ENCODE measurements around the gene CXCL17.

CXCL17 gene

GRCh38 chr19:42423462-42424344, 19.0 kb downstream of the CXCL17 start:
- DNase-seq, result peak; percentile 36 to 91 (median 84)

- peak in 7 of 14 donors; percentile 74 to 88 (median 76) for DNase-seq
Measured at GRCh38 chr19:42422901-42423461, 19.8 kb downstream of the CXCL17 start.

DNA sequence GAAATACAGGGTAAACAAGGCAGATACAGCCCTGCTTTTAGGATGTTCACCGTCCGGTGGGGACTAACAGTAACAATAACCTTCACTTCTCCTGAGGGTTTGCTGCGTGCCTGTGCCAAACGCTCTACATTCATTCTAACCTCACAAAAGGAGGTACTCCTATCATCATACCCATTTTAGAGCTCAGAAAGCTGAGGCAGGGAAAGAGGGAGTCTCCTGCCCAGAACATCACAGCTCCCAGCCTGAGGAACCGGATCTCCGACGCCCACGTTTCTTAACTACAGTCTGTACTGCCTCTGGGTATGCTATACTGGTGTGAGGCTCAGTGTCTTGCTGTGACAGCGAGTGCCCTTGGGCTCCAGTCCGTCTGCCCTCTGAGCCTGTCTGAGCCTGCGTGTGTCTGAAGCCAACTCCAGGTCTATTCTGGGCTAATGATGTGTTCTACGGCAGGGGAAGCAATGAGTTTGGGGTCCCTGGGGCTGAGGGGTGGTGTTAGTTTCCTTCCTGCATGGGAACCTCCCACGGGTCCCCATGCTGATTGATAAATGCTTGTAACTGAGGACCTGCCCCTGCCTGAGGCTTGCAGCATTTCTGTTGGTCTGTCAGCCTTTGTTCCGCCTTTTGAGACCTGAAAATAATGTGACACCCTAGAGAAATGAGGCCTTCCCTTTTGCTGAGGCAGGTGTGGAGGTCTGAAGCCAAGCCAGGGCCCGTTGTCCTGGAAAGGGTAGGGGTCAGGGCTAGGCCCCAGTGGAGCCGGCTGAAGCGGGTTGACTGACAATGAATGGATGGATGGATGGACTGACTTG, 20.4 kb downstream of the CXCL17 start:
- no peak for DNase-seq

GRCh38 chr19:42421591-42422031, 21.1 kb downstream of the CXCL17 start:
- DNase-seq, result no peak

- no peak for DNase-seq
Measured at GRCh38 chr19:42421101-42421500, 21.6 kb downstream of the CXCL17 start.

DNA sequence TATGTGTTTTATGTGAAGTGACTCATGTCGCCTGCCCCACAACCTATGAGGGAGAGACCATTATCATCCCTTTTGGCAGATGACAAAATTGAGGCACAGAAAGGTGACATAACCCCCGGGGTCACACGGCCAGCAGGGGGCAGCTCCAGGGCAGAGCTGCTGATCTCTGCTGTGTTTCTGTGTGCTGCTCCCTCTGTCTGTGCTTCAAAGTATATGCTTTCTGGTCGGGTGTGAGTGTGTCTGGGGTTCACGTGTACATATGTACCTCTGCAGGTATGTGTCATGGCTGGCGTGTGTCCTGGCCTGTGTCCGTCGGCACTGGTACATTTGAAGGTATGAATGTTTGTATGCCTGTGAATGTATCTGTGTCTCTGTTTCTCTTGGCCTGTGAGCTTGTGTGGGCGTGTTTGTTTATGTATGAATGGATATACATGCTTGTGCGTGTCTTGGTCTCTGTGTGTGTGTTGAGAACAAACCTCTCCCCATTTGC, 22.6 kb downstream of the CXCL17 start:
- peak in 1 of 14 donors; percentile 23 for DNase-seq

- DNase-seq, result no peak
Measured at GRCh38 chr19:42419309-42419708, 23.4 kb downstream of the CXCL17 start.

DNA sequence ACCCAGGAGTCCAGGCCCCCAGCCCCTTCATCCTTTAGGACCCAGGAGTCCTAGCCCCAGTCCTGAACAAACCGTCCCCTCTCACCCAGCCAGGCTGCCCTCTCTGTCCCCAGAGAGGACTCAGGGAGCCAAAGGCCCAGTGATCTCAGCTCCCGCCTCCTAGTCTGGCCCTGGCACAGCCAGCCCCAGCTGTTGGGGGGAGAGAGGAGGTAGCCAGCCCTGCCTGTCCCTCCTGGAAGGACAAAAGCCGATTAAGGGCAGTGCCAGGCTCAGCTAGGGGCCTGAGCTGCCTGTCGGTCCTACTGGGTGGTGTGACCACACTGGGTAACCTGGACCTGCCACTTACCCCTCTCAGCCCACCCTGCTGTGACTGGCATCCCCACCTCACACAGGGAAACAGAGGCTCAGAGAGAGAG, 30.1 kb downstream of the CXCL17 start:
- DNase-seq, result peak in 12 of 14 donors; percentile 45 to 90 (median 74)

DNA sequence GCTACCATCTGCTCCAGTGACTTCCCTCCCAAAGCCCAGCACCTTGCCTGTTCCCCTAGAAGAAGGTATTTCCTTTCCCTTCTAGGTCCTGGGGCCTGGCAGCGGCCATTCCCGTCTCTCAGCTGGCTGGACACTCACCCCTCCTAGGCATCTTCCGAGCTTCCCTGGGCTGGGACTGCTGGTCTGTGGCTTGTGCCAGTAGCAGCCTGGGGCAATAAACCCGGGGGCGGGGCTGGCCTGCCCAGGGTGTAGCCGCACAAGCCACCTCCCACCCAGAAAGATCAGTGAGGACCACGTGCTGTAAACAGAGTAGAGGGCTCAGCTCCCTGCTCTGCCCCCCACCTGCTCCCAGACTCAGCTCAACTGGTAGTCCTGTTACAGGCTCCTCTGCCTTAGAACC, 30.5 kb downstream of the CXCL17 start:
- peak in 12 of 14 donors; percentile 45 to 90 (median 72) for DNase-seq

- DNase-seq, result no peak
Measured at GRCh38 chr19:42411581-42412178, 31.1 kb downstream of the CXCL17 start.

- no peak for DNase-seq
Measured at GRCh38 chr19:42410371-42410770, 32.4 kb downstream of the CXCL17 start.

DNA sequence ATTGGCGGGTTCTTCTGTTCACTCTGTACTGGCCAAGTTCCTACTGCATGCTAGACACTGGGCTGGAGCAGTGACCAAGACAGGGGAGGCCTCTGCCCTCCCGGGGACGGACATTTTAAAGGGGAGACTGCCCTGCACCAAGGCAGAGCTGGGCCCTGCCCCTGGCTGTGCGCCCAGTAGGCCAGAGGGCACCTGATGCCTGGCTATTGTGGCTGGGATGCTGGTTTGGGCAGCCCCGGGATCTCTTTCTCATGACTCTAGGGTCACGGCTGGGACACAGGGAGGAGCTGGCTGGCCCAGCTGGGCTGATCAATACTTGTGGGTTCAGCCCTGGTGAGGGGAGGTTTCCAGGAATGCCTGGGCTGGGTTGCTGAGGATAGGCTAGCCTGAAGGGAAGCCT, 33.3 kb downstream of the CXCL17 start:
- DNase-seq, result peak in 3 of 14 donors; percentile 13 to 41 (median 31)

DNA sequence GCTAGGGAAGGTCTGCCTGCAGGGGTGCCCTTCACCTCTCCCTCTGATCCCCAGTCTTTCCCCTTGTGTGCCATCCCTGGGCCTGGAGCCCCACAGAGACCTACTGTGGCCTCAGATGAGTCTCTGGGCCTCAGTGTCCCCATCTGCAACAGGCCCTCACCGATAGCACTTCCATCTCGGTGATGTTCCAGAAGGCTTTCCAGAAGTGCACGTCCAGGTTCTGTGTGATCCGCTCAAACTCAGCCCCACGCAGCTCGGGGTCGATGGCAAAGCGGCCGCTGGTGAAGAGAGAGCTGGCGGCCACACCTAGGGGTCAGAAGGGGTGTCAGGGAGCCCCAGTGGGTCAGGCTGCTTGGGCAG, 35.0 kb downstream of the CXCL17 start:
- DNase-seq, result no peak

- no peak for DNase-seq
Measured at GRCh38 chr19:42407085-42407815, 35.5 kb downstream of the CXCL17 start.

- DNase-seq, result no peak
Measured at GRCh38 chr19:42406111-42406510, 36.6 kb downstream of the CXCL17 start.

- no peak for DNase-seq
Measured at GRCh38 chr19:42403586-42403985, 39.2 kb downstream of the CXCL17 start.

DNA sequence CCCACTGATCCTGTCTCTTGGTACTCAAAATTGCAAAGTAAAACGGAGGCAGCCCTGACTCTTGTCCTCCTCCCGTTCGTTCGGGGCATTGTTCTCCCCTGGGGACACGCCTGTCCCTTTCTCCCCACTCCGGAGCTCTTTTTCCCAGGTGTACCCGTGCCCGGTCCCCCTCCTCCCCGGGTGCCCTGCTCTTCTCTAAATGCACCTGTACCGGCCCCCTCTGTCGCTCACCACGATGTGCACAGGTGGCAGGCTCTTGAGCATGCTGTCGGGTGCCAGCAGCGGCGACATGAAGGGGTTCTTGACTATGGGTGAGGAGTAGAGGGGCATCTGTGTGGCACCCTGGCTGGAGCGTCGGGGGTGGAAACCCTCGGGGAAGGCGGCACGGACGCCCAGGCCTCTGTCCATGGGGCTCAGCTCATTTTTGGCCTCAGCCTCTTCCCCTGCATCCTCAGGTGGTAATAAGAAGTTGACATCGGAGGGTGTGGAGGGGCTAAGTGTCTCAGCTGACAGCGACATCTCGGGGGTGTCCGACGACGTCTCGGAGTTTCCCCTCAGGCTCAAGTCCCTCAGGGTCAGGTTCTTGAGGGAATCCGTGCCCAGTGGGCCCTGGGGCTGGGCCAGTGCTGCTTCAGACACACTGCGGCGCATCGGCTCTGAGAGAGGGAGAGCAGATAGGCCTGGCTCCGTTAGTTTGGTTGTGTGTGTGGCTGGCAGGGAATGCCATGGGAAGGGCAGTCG, 40.2 kb downstream of the CXCL17 start:
- DNase-seq, result peak in 1 of 14 donors; percentile 57

DNA sequence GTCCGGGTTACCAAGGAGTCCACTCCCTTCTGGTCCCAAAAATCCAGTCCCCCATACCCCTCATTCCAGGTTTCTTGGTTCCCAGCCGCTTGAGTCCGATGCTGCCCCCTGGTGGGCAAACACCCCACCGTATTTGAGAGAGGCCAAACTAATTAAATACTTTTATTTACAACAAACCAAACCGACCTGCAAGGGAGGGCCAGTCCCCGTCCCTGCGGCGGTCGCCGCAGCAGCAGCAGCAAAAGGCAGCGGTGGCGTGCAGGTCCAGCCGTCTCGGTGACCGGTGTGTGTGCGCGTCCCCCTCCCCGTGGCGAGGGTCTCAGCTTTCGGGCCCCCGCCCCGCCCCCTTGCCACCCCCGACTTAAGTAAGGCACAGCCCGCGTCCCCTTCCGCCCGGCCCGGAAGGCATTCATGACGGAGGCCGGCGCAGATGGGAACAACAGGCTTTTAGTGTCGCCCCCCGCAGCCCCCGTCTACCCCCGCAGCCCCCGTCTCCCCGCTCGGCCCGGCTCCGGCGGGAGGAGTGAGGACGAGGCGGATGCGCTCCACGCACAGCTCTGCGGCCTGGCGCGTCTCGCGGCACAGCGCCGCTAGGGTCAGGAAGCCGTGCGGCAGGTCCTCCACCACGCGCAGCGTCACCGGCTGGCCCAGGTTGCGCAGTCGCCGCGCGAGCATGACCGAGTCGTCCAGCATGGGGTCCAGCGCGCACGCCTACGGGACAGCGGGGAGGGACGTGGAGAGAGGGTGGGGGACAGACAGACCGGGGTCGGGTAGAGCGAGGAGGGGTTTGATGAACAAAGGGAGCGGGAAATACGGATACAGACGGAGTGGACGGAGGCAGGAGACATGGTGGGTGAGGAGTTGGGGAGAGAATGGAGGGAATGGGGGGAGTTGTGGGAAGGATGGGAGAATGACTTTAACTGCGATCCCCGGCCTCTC, 41.1 kb downstream of the CXCL17 start:
- peak in 11 of 14 donors; percentile 34 to 82 (median 61) for DNase-seq

- DNase-seq, result no peak
Measured at GRCh38 chr19:42400404-42400803, 42.3 kb downstream of the CXCL17 start.

Data from C1 segment of cervical spinal cord (tissue), 14 donors.